Fibroblast of peridontal ligament (primary cell): Measurements from ENCODE around the gene DPAGT1.
"Not testable (repeated sequence)": the region's sequence is repeated elsewhere in the genome, so short reads cannot be mapped to it uniquely, and the experiment has no call there.

Experiments
- DNase-seq: peaks from one replicate; pipeline ENCODE4 v3.0.0-alpha.2; 2010; ENCODE audit errors: extremely low read depth

The DPAGT1 gene

DNA sequence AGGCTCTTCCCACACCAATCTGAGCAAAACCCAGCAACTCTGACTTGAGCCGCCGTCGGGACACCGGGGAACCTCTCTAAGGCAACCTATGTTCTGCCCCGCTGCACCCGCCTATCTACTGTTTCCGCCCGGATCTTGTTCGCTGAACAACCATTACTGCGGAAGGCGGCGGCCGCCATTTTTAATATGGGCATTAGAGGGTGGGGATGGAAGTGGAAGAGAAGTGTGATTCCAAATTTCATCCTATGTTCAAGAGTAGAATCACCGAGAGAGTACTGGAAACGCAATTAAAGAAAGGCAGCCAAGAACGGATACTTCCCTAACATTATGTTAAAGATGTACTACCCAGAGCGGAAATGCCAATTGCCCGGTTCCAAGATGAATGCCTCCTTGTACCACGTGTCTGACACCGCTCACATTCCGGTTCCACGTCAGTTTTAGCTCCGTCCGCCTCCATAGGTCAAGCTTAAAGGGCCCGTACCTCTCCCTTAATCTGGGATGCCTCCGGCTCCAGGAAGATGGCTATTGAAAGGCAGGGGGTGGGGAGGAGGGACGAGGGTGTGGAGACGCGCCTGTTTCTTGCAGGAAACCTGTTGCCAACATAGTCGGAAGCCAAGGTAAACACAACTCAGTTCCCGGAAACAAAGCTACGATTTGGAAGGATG lies at the start of gene DPAGT1:
Gene DPAGT1, minus strand, starts transcription at position 95 of the 665 bp plus-strand sequence. CDS start 198 bp downstream, outside the sequence.
- peak; percentile 97 for DNase-seq

DNA sequence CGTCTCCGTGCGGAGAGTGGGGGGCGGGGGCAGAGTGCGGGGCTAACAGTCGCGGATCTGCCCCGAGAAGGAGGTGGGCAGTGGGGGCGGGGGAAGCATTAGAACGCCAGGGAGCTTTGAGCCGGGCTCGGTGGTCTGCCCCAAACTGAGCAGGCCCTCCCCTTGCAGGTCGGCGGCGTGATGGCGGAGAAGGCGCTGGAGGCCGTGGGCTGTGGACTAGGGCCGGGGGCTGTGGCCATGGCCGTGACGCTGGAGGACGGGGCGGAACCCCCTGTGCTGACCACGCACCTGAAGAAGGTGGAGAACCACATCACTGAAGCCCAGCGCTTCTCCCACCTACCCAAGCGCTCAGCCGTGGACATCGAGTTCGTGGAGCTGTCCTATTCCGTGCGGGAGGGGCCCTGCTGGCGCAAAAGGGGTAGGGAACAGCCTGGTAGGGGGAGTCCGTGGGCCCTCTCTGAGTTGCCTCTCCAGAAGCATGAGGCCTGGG lies 48.2 kb upstream of the DPAGT1 start:
- no peak for DNase-seq

GRCh38 chr11:119149018-119149785 lies 47.5 kb upstream of the DPAGT1 start, which contains the start of gene ABCG4:
TSS of gene ABCG4 (plus strand) at chr11:119149052. CDS start at chr11:119149966, 914 bp downstream.
- no peak for DNase-seq

GRCh38 chr11:119148720-119149017 lies 47.0 kb upstream of the DPAGT1 start:
- DNase-seq = no peak

DNA sequence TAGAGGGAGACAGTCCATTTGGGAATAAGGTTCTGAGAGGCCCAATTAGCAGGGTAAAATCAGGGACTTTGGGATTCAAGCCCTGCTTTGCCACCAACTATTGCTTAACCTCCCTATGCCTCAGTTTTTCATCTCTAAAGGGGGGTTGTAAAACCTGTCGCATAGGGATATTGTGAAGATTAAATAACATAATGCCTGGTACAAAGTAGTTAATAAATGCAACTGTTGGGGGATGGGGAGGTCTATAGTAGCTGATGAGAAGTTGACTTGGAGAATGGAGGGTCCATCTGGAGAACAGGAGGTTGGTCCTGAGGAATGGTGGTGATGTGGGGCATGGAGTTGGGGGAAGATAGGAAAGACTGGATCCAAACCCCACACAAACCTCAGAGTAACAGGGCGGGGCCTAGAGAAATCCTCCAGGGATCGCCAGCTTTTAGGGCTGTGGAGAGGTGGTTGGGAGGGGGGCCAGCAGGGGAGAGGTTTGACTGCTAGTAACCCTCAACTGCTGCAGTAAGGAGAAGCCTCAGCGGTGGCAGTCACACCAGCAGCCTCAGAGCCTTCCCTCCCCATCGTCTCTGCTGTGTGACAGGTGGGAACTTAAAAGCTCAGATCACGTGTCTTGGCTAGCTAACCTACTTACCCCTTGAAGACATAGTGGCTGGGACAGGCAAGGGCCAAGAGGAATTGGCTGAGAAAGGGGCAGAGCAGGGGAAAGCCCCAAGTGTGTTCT lies 46.1 kb upstream of the DPAGT1 start:
- no peak for DNase-seq

DNA sequence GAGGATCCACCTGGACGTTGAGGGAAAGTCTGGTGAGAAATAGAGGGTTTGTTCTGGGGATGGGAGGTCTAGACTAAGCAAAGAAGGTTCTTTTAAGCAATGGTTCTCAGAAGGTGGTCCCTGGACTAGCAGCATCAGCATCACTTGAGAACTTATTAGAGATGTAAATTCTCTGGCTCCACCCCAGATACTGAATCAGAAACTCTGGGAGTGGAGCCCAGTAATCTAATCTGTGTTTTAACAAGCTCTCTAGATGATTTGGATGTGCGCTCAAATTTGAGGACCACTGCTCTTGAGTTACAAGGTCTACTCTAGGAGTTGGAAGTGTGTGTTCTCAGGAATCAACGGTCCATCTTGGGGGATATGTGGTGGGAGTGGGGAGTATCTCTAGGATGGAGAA lies 43.9 kb upstream of the DPAGT1 start:
- DNase-seq = peak; percentile 20

- DNase-seq = peak; percentile 57
Measured at GRCh38 chr11:119144825-119145486, 43.3 kb upstream of the DPAGT1 start.

- DNase-seq = not testable (repeated sequence)
Measured at GRCh38 chr11:119139276-119139675, 37.6 kb upstream of the DPAGT1 start.

DNA sequence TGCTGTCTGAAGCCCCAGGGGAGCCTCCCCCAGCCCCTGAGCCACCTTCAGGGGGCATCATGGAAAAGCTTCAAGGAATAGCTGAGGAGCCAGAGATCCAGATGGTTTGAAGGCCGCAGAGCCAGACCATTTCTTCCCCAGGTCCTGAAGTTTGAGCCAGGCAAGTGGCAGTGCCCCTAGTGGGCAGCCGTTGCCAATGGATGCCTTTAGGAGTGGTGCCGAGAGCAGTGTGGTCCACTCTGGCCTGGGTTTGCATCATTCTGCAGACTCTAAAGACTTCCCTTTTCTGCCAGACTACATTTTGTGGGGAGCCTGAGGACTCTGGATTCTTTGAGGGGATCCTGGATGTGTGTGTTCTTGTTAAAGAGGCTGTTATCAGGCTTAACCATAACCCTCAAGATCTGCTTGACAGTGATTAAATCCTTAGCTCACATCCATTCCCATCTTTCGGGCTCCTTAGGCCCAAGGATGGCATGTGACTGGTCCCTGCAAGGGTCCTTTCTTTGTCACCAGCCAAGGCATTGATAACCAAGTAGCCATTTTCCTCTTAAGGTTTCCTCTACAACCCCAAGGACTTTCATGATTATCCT lies 32.8 kb upstream of the DPAGT1 start:
- no peak for DNase-seq

GRCh38 chr11:119130662-119131061 lies 29.0 kb upstream of the DPAGT1 start:
- DNase-seq = no peak

DNA sequence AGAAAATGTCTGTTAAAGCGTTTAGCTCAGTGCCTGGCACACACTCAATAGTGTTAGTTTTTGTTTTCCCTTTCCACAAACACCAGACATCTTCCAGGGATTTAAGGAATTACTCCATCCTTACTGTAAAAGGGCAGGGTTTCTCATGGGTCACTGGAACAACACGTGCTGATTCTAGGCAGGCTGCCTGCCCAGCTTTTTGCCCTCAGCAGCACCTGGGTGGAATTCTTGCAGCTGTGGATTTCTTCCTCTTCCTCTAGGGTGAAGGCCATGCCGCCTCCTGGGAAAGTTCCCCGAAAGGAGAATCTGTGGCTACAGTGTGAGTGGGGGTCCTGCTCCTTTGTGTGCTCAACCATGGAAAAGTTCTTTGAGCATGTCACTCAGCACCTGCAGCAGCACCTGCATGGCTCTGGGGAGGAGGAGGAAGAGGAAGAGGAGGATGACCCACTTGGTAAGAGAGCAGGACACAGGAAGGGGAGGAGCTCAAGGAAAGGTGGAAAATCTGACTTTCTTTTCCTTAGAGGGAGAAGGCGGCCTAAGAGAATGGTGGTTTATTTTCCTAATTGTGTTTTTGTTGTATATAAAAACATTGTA lies 25.1 kb upstream of the DPAGT1 start:
- no peak for DNase-seq

DNA sequence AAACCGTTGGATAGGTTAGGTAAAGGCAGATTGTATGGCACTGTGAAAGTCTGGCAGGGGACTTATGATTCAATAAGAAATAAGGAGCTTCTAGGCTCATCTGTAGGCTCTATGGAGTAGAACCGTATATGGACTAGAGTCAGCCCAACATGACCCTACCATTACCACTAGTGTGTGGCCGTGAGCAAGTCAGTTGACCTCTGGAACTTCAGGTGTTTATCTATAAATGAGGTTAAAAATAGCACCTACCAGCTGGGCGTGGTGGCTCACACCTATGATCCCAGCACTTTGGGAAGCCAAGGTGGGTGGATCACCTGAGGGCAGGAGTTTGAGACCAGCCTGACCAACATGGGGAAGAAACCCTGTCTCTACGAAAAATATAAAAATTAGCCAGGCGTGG lies 24.2 kb upstream of the DPAGT1 start:
- DNase-seq = no peak

DNA sequence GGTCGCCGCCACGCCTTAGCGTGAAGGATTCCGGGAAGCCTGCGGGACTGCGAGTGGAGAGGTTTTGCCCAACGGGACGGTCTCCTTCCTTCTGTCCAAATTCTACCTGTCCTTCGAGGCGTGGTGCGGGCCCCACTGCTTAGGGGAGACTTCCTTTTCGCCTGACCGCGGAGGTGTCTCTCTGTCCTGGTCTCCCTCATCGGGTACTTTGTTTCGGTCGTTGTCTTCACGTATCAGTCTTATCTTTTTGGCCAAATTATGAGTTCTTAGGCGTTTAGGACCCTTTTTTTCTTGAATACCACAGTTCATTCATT lies 20.1 kb upstream of the DPAGT1 start:
- DNase-seq = no peak

GRCh38 chr11:119121008-119121810 lies 19.6 kb upstream of the DPAGT1 start, which contains the start of gene HINFP:
TSS of gene HINFP (plus strand) at chr11:119121580. CDS start at chr11:119126945, 5,365 bp downstream.
- DNase-seq = peak; percentile 96

DNA sequence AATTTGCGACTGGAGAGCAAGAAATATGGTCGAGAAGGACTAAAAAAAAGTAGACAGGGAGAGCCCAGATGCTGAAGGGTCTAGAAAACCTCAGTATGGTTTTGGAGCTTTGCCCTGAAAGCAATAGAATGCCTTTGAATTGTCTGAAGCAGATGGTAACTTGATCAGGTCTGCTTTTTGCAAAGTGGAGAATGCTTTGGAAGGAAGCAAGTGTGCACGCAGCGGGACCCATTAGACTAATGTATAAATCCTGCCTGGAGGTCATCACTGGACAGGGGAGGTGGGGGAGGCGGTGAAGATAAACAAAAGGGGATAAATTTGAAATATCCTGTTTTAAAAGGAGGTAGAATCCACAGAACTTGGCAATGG lies 19.0 kb upstream of the DPAGT1 start:
- DNase-seq = peak; percentile 87

DNA sequence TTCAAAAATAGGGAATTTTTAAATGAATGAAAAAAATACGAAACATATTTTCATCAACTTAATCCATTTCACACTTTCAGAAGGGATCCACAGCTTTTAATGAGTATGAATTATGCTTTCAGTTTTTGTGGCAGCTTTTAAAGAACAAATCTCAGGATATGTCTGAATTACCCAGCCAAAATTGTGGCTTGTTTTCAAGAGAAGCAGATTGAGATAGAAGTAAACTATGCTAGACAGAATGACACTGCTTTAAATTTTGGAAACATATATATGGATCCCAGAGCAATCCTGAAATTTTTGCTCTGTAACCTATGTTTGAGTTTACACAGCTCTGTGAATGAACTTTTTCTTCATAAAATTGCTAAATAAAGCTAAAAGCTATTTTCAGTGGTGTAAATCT lies 17.3 kb upstream of the DPAGT1 start:
- DNase-seq = no peak

DNA sequence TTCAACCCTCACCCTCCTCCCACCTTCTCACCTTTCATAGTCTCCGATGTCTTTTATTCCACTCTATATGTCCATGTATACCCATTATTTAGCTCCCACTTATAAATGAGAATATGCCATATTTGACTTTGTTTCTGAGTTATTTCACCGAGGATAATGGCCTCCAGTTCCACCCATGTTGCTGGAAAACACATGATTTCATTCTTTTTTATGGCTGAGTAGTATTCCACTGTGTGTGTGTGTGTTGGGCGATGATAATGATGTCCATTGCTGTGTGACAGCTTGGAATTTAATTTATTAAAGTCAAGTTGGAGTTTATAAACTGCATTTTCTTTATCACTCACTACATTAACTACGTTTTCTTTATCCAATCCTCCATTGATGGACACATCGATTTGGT lies 16.6 kb upstream of the DPAGT1 start:
- DNase-seq = no peak

GRCh38 chr11:119117004-119117706 lies 15.5 kb upstream of the DPAGT1 start:
- DNase-seq = no peak

DNA sequence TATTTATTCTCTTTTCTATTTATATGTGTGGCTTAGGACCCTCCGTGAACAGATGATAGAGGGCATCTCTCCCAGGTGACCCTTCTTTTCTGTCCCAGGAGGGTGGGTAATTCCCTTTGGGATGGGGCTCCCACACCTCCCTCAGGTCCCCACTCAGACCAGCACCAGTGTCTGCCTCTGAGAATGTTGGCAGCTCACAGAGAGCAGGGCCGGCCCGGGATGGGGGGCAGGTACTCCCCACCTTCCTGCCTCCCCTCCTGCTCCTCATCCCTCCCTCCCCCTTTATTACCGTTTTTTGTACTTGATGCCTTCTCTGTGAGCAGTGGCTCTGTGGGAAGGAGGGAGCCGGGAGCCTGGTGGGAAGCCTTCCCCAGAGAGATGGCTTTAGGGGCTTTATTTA lies 14.9 kb upstream of the DPAGT1 start:
- no peak for DNase-seq

GRCh38 chr11:119116235-119116594 lies 14.6 kb upstream of the DPAGT1 start:
- DNase-seq = no peak
